PC-9 (cell line): Measurements from ENCODE around the gene FARS2.

ENCODE experiments used
- CTCF ChIP-seq: fragments of 200-600 bp; sonication (generic); conservative IDR thresholded peaks from 2 replicates; pipeline ENCODE4 v1.6.1; 2017; ENCODE audit warnings: mixed run types, antibody characterized with exemption, mild to moderate bottlenecking, moderate library complexity
- EZH2 ChIP-seq: fragments of 200-600 bp; sonication (generic); IDR thresholded peaks from 2 replicates; pipeline ENCODE4 v1.8.0; 2017; ENCODE audit warnings: antibody characterized with exemption, low read depth

- TF ChIP-seq CTCF: no peak
- TF ChIP-seq EZH2: no peak
Observed at GRCh38 chr6:5541025-5541424, 279.7 kb downstream of the FARS2 start.
